Activated T-cell treated with anti-CD3 and anti-CD28 coated beads, Interleukin-2, amount 50 U/mL, for 72 hours (primary cell): ENCODE results near the gene TTPAL. TPM values are rescaled to one million over a fixed set of nuclear protein-coding genes. Genes with fewer than 3 reads are reported as not detected.

ENCODE experiments used
- ATAC-seq, 2 donors: fragments of 150-1000 bp; cut with Tn5 transposase; replicated peaks in 1 of 2; 2 replicates each; pipeline ENCODE4 v1.10.0; 2021; ENCODE audit warnings: moderate library complexity in 2 of 2, mild to moderate bottlenecking in 1 of 2
- DNase-seq, 2 donors: peaks; one replicate each; pipeline ENCODE4 v3.0.0; 2021 to 2022; ENCODE audit warnings: mixed read lengths in 1 of 2
- H3K27ac Mint-ChIP-seq: one replicate; pipeline ENCODE4 v1.8.0; 2022; ENCODE audit warnings: mild to moderate bottlenecking, moderate library complexity, mixed read lengths
- H3K27me3 Mint-ChIP-seq: one replicate; pipeline ENCODE4 v1.8.0; 2022; ENCODE audit warnings: low read depth, mixed read lengths
- H3K36me3 Mint-ChIP-seq, 2 donors: one replicate each; pipeline ENCODE4 v1.8.0; 2022; ENCODE audit warnings: mixed read lengths in 2 of 2, mild to moderate bottlenecking in 1 of 2; ENCODE audit not compliant: insufficient read depth in 2 of 2
- H3K4me1 Mint-ChIP-seq: one replicate; pipeline ENCODE4 v1.8.0; 2022; ENCODE audit warnings: low read depth, mixed read lengths
- H3K4me3 Mint-ChIP-seq, 2 donors: one replicate each; pipeline ENCODE4 v1.8.0; 2022; ENCODE audit warnings: mild to moderate bottlenecking in 2 of 2, mixed read lengths in 2 of 2, moderate library complexity in 2 of 2
- H3K9me3 Mint-ChIP-seq, 2 donors: one replicate each; pipeline ENCODE4 v1.8.0; 2022; ENCODE audit warnings: mixed read lengths in 2 of 2
- total RNA-seq, 2 donors: library from RNA; stranded (reverse); gene quantifications; one replicate each; pipeline ENCODE4 v1.2.3, GENCODE V29; 2022

The TTPAL gene
- total RNA-seq, 2 donors from 2014 or later = 15.9 to 21.0 TPM

- Mint-ChIP-seq H3K36me3 (no peaks in the 10 kb centered on the region), H3K9me3 (no peaks in the 10 kb centered on the region), H3K27me3 (no peaks in the 10 kb centered on the region), H3K27ac (no peak overlapping the region), H3K4me3 (no peak overlapping the region), H3K4me1 (no peaks in the 10 kb centered on the region)
- ATAC-seq = no peak
- no peak for DNase-seq
Observed at GRCh38 chr20:44449864-44450263, 25.8 kb upstream of the TTPAL start.

DNA sequence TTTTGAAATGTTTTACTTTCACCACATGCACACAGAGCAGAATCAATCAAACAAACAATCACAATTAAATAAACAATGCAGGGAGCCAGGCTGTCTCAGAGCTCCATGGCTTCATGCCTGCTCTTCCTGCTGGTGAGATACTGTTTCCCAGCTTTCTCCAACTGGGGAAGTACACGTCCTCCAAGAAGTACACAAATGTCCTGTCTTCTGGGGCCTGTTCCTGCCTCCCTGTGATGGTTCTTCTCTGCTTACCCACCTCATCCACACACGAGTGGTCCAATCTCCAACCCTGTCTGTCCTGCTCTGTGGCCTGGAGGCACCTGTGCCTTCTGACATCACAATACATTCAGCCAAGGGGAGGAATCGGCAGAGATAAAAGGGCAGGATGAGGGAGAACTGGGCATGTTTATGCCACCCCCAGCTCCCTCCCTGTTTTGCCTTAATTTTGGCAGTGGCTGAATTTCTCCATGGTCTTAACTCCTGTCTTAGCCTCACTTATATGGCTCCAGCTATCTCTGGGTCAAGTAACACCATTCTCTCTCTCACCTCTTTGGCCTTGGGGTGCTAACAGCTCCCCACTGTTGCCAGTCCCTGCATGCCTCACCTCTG lies 25.3 kb upstream of the TTPAL start:
- H3K27me3 Mint-ChIP-seq = no peaks in the 10 kb centered on the region
- DNase-seq = no peak
- no peaks in the 10 kb centered on the region for H3K4me1 Mint-ChIP-seq
- H3K9me3 Mint-ChIP-seq = no peaks in the 10 kb centered on the region
- ATAC-seq = no peak
- no peaks in the 10 kb centered on the region for H3K36me3 Mint-ChIP-seq
- H3K27ac Mint-ChIP-seq = no peak overlapping the region
- H3K4me3 Mint-ChIP-seq = no peak overlapping the region

GRCh38 chr20:44450903-44451450 lies 24.7 kb upstream of the TTPAL start:
- no peaks in the 10 kb centered on the region for H3K27me3 Mint-ChIP-seq
- H3K36me3 Mint-ChIP-seq = no peaks in the 10 kb centered on the region
- ATAC-seq (no peak), DNase-seq (no peak)
- H3K4me1 Mint-ChIP-seq = no peaks in the 10 kb centered on the region
- no peak overlapping the region for H3K27ac Mint-ChIP-seq
- no peak overlapping the region for H3K4me3 Mint-ChIP-seq
- H3K9me3 Mint-ChIP-seq = no peaks in the 10 kb centered on the region

DNA sequence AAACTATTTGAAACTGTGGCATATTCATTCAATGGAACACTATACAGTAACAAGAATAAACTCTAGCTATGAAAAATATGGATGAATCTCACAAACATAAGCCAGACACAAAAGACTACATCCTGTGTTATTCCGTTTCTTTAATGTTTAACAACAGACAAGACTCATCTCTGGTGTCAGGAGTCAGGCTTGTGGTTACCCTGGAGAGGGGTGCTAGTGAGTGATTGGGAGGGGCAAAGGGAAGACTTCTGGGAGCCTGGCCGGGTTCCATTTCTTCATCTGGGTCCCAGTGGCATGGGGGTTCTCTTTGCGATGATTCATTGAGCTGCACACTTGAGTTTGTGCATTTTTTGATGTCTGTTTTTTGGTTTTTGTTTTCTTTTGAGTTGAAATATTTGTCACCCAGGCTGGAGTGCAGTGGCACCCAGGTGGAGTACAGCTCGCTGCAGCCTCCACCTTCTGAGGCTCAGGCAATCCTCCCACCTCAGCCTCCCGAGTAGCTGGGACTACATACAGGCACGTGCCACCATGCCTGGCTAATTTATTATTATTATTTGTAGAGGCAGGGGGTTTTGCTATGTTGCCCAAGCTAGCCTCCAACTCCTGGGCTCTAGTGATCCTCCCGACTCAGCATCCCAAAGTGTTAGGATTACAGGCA lies 21.2 kb upstream of the TTPAL start:
- no peak for DNase-seq
- ATAC-seq = no peak
- H3K27me3 Mint-ChIP-seq = no peaks in the 10 kb centered on the region
- no peaks in the 10 kb centered on the region for H3K9me3 Mint-ChIP-seq
- no peak overlapping the region for H3K27ac Mint-ChIP-seq
- H3K4me3 Mint-ChIP-seq = no peak overlapping the region
- no peaks in the 10 kb centered on the region for H3K4me1 Mint-ChIP-seq
- no peaks in the 10 kb centered on the region for H3K36me3 Mint-ChIP-seq

DNA sequence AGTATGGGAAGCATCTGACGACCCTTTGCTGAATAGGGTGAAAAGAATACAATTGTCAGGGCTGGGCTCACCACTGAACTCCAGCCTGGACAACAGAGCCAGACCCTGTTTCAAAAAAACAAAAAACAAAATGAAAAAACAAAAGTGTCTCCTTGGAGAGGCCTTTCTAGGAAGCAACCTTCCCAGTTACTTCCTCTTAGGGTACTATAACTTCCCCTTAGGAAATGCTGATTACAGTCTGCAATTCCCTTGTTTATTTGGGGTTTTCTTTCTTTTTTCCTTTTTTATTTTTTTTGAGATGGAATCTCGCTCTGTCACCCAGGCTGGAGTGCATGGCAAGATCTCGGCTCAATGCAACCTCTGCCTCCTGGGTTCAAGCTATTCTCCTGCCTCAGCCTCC lies 20.5 kb upstream of the TTPAL start:
- H3K36me3 Mint-ChIP-seq = no peaks in the 10 kb centered on the region
- ATAC-seq = no peak
- no peaks in the 10 kb centered on the region for H3K4me1 Mint-ChIP-seq
- no peak overlapping the region for H3K27ac Mint-ChIP-seq
- H3K27me3 Mint-ChIP-seq = no peaks in the 10 kb centered on the region
- no peak overlapping the region for H3K4me3 Mint-ChIP-seq
- no peak for DNase-seq
- no peaks in the 10 kb centered on the region for H3K9me3 Mint-ChIP-seq

DNA sequence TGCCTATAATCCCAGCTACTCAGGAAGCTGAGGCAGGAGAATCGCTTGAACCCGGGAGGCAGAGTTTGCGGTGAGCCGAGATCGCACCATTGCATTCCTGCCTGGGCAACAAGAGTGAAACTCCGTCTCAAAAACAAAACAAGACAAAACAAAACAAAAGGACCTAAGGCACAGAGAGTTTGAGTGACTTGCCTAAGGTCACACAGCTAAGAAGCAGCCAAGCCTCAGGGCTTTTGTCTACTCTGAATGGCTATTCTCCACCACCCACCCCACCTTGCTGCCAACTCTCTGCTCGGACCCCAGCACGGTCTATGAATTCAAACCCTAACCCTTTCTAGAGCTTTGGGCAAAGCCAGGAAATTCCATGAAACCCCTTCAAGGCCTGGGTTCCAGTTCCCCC lies 19.1 kb upstream of the TTPAL start:
- ATAC-seq (no peak), DNase-seq (no peak)
- H3K4me3 Mint-ChIP-seq = no peak overlapping the region
- H3K4me1 Mint-ChIP-seq = no peaks in the 10 kb centered on the region
- H3K9me3 Mint-ChIP-seq = no peaks in the 10 kb centered on the region
- H3K27ac Mint-ChIP-seq = no peak overlapping the region
- no peaks in the 10 kb centered on the region for H3K36me3 Mint-ChIP-seq
- no peaks in the 10 kb centered on the region for H3K27me3 Mint-ChIP-seq

GRCh38 chr20:44457016-44457415 lies 18.7 kb upstream of the TTPAL start:
- H3K27ac Mint-ChIP-seq = no peak overlapping the region
- no peak overlapping the region for H3K4me3 Mint-ChIP-seq
- DNase-seq = no peak
- H3K4me1 Mint-ChIP-seq = no peaks in the 10 kb centered on the region
- no peak for ATAC-seq
- H3K9me3 Mint-ChIP-seq = no peaks in the 10 kb centered on the region
- H3K36me3 Mint-ChIP-seq = no peaks in the 10 kb centered on the region
- H3K27me3 Mint-ChIP-seq = no peaks in the 10 kb centered on the region

DNA sequence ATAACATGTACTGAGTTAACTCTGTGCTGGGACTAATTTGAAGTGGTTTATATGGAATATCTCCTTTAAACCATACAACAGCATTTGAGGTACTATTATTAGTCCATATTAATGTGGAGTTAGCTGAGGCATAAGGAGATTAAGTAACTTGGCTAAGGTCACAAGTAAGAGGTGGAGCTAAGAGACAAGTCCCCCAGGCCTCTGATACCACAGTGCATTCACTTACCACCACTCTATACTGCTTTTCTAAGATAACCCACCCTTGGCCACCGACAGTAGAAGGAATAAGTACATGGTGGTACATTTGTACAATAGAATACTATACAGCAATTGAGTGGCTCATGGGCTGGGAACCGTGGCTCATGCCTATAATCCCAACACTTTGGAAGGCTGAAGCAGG lies 16.4 kb upstream of the TTPAL start:
- H3K4me1 Mint-ChIP-seq = no peaks in the 10 kb centered on the region
- no peaks in the 10 kb centered on the region for H3K36me3 Mint-ChIP-seq
- H3K27ac Mint-ChIP-seq = no peak overlapping the region
- no peak for ATAC-seq
- no peaks in the 10 kb centered on the region for H3K9me3 Mint-ChIP-seq
- no peaks in the 10 kb centered on the region for H3K27me3 Mint-ChIP-seq
- no peak overlapping the region for H3K4me3 Mint-ChIP-seq
- no peak for DNase-seq

- Mint-ChIP-seq H3K4me1 (no peaks in the 10 kb centered on the region), H3K27me3 (no peaks in the 10 kb centered on the region), H3K36me3 (no peaks in the 10 kb centered on the region), H3K4me3 (no peak overlapping the region), H3K9me3 (no peaks in the 10 kb centered on the region), H3K27ac (no peak overlapping the region)
- DNase-seq (no peak), ATAC-seq (no peak)
Observed at GRCh38 chr20:44460795-44461141, 14.9 kb upstream of the TTPAL start.

DNA sequence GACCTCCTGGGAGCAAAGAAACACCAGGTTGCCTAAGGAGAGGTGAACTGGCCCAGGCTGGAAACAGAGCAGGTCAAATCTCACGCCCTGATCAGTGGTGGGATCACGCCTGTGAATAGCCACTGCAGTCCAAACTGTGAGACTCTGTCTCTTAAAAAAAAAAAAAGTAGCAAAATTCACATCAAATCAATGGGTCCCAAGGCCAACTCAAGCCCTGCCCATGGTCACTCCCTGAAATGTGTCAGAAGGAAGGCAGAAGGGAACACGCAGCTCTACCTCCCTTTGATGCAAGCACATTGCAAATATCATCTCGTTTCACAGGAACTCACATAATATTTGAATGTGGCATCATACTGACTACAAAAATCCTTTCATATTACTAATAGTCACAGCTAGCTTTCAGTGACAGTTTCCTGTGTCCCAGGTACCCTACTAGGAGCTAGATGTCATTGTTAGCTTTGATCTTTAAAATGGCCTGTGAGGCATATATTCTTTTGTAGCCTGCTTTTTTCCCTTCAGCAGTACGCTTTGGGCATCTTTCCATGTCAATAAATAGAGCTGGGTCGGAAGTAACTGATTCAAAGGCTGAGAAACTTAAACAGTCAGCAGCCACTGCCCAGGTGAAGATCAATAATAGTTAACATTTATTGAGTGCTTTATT lies 14.4 kb upstream of the TTPAL start:
- Mint-ChIP-seq H3K4me1 (no peaks in the 10 kb centered on the region), H3K4me3 (no peak overlapping the region), H3K36me3 (no peaks in the 10 kb centered on the region), H3K9me3 (no peaks in the 10 kb centered on the region), H3K27me3 (no peaks in the 10 kb centered on the region), H3K27ac (no peak overlapping the region)
- ATAC-seq (no peak), DNase-seq (no peak)

GRCh38 chr20:44461803-44462174 lies 13.9 kb upstream of the TTPAL start:
- ATAC-seq (no peak), DNase-seq (no peak)
- H3K4me3 Mint-ChIP-seq = no peak overlapping the region
- no peaks in the 10 kb centered on the region for H3K36me3 Mint-ChIP-seq
- H3K4me1 Mint-ChIP-seq = no peaks in the 10 kb centered on the region
- no peaks in the 10 kb centered on the region for H3K9me3 Mint-ChIP-seq
- H3K27me3 Mint-ChIP-seq = no peaks in the 10 kb centered on the region
- no peak overlapping the region for H3K27ac Mint-ChIP-seq

DNA sequence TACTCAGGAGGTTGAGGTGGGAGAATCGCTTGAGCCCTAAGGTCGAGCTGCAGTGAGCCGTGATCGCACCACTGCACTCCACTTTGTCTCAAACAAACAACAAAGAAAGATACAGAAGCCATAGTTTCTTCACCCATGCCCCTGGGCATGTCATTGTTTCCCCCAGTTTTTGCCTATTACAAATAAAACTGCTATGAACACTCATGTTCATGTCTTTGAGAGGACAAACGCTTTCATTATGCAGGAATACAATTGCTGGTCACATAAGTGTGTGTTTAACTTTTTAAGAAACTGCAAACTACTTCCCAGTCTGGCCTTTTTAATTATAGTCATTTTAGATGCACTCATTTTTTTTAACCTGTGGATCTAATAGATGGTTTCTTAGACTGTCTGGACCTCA lies 12.2 kb upstream of the TTPAL start:
- Mint-ChIP-seq H3K36me3 (no peaks in the 10 kb centered on the region), H3K27ac (no peak overlapping the region), H3K4me1 (no peaks in the 10 kb centered on the region), H3K9me3 (no peaks in the 10 kb centered on the region), H3K4me3 (no peak overlapping the region), H3K27me3 (no peaks in the 10 kb centered on the region)
- ATAC-seq = no peak
- DNase-seq = no peak

- no peak for ATAC-seq
- Mint-ChIP-seq H3K4me3 (no peak overlapping the region), H3K9me3 (no peaks in the 10 kb centered on the region), H3K36me3 (no peaks in the 10 kb centered on the region), H3K27me3 (no peaks in the 10 kb centered on the region), H3K27ac (no peak overlapping the region), H3K4me1 (no peaks in the 10 kb centered on the region)
- DNase-seq = no peak
Observed at GRCh38 chr20:44464514-44464913, 11.2 kb upstream of the TTPAL start.
